HG02759 (cell line): Measurements from ENCODE around the gene SYCE3.

Experiments
- ATAC-seq: cut with Tn5 transposase; IDR thresholded peaks from one replicate; pipeline ENCODE4 v1.9.1; 2021; ENCODE audit warnings: mild to moderate bottlenecking, moderate library complexity; ENCODE audit not compliant: unreplicated experiment

SYCE3 gene

GRCh38 chr22:50532824-50533796 lies 29.6 kb downstream of the SYCE3 start:
- no peak for ATAC-seq

GRCh38 chr22:50531962-50532674 lies 30.6 kb downstream of the SYCE3 start:
- no peak for ATAC-seq

- no peak for ATAC-seq
Observed at GRCh38 chr22:50531546-50531961, 31.2 kb downstream of the SYCE3 start.

- no peak for ATAC-seq
Observed at GRCh38 chr22:50530877-50531545, 31.7 kb downstream of the SYCE3 start.

GRCh38 chr22:50530580-50530876 lies 32.2 kb downstream of the SYCE3 start:
- ATAC-seq: no peak

- peak; percentile 25 for ATAC-seq
Observed at GRCh38 chr22:50529897-50530579, 32.7 kb downstream of the SYCE3 start, which contains the start of gene TYMP. Gene TYMP (minus strand): TSS chr22:50530012. CDS start chr22:50529709, 303 bp downstream.

GRCh38 chr22:50529416-50529896 lies 33.3 kb downstream of the SYCE3 start:
- ATAC-seq: no peak

GRCh38 chr22:50528682-50529415 lies 33.9 kb downstream of the SYCE3 start:
- no peak for ATAC-seq

GRCh38 chr22:50527921-50528681 lies 34.6 kb downstream of the SYCE3 start:
- no peak for ATAC-seq

GRCh38 chr22:50526834-50527801 lies 35.6 kb downstream of the SYCE3 start:
- ATAC-seq: no peak

GRCh38 chr22:50526108-50526833 lies 36.4 kb downstream of the SYCE3 start:
- ATAC-seq: peak; percentile 31

GRCh38 chr22:50525858-50526107 lies 36.9 kb downstream of the SYCE3 start:
- ATAC-seq: peak; percentile 25

- ATAC-seq: peak; percentile 48
Observed at GRCh38 chr22:50525104-50525857, 37.4 kb downstream of the SYCE3 start, which contains the start of gene SCO2. Gene SCO2 (minus strand): TSS chr22:50525598. CDS start chr22:50524411, 1,187 bp downstream.

- no peak for ATAC-seq
Observed at GRCh38 chr22:50524676-50525103, 38.0 kb downstream of the SYCE3 start.

GRCh38 chr22:50523806-50524675 lies 38.7 kb downstream of the SYCE3 start:
- no peak for ATAC-seq

- ATAC-seq: no peak
Observed at GRCh38 chr22:50523458-50523805, 39.3 kb downstream of the SYCE3 start.
